RWPE1 (cell line): ENCODE measurements around the gene HTT.

Experiments used
- CTCF ChIA-PET: fragments of 350-600 bp; sonication (Branson Sonifier 250); formaldehyde crosslinking; extraction: SDS; loops from one replicate; lab custom pipeline; 2021; lab: Yijun Ruan, JAX
- POLR2A ChIA-PET: fragments of 400-600 bp; formaldehyde crosslinking; extraction: SDS; loops from one replicate; lab custom pipeline; 2020; ENCODE audit warnings: antibody characterized with exemption; ENCODE audit not compliant: low non-redundant PET; lab: Yijun Ruan, JAX
- DNase-seq: peaks from one replicate; pipeline ENCODE4 v3.0.0; 2012; ENCODE audit warnings: low spot score
- H3K27ac ChIP-seq: fragments of 450-650 bp; 2 replicates; pipeline ENCODE4 v1.5.1; 2017
- CTCF ChIP-seq: fragments of 450-650 bp; conservative IDR thresholded peaks from 2 replicates; pipeline ENCODE4 v1.5.1; 2017; ENCODE audit warnings: low read depth, mild to moderate bottlenecking

Gene HTT

GRCh38 chr4:3200423-3201090 lies 126.1 kb downstream of the HTT start:
- DNase-seq, result no peak

GRCh38 chr4:3201718-3202702 lies 127.5 kb downstream of the HTT start:
- no peak for TF ChIP-seq CTCF
- no peak overlapping the region for H3K27ac ChIP-seq
- CTCF ChIA-PET, result no interaction called here
- POLR2A ChIA-PET, result no interaction called here
- peak; percentile 1 for DNase-seq

More at GRCh38 chr4:3200423-3201090, 126.1 kb downstream of the HTT start:
- ChIA-PET CTCF (no interaction called here), POLR2A (no interaction called here)
- TF ChIP-seq CTCF, result no peak
- no peak overlapping the region for H3K27ac ChIP-seq

GRCh38 chr4:3202836-3203820 lies 128.6 kb downstream of the HTT start:
- POLR2A ChIA-PET, result no interaction called here
- CTCF ChIA-PET, result no interaction called here
- DNase-seq, result no peak
- H3K27ac ChIP-seq, result no peak overlapping the region
- TF ChIP-seq CTCF, result no peak

GRCh38 chr4:3203971-3204431 lies 129.5 kb downstream of the HTT start:
- H3K27ac ChIP-seq, result no peak overlapping the region
- ChIA-PET CTCF (no interaction called here), POLR2A (no interaction called here)
- TF ChIP-seq CTCF, result no peak
- no peak for DNase-seq

- no peak overlapping the region for H3K27ac ChIP-seq
- CTCF ChIA-PET, result interaction anchor here (0.7 kb wide), 1 partner anchor 142 kb away, joined by 3 read pairs; no protein-coding TSS in a partner anchor
- POLR2A ChIA-PET, result no interaction called here
- no peak for TF ChIP-seq CTCF
- DNase-seq, result no peak
Observed at GRCh38 chr4:3205995-3206394, 131.5 kb downstream of the HTT start.
